GM23248 (cell line): ENCODE measurements around the gene ZBED1.

Source experiments
- EZH2 ChIP-seq: fragments of 200-600 bp; sonication (generic); IDR thresholded peaks from 2 replicates; pipeline ENCODE4 v1.6.1; 2018; ENCODE audit warnings: antibody characterized with exemption, mild to moderate bottlenecking; ENCODE audit not compliant: insufficient read depth, poor library complexity, severe bottlenecking
- EZH2phosphoT487 ChIP-seq: fragments of 200-600 bp; sonication (generic); IDR thresholded peaks from 2 replicates; pipeline ENCODE4 v1.6.1; 2018; ENCODE audit warnings: antibody characterized with exemption, moderate library complexity, mild to moderate bottlenecking, low read depth; ENCODE audit not compliant: insufficient read depth

- no peak for TF ChIP-seq EZH2
- TF ChIP-seq EZH2phosphoT487: no peak
Observed at GRCh38 chrX:2512501-2512900, 11.7 kb upstream of the ZBED1 start.
